Measurements from ENCODE around the gene SLC38A11. TPM values are rescaled to one million over a fixed set of nuclear protein-coding genes. Genes with fewer than 3 reads are reported as not detected.

Gene SLC38A11
- polyA plus RNA-seq, 1 of the 3 experiments (the other 2 are of a cell fraction), result not detected

DNA sequence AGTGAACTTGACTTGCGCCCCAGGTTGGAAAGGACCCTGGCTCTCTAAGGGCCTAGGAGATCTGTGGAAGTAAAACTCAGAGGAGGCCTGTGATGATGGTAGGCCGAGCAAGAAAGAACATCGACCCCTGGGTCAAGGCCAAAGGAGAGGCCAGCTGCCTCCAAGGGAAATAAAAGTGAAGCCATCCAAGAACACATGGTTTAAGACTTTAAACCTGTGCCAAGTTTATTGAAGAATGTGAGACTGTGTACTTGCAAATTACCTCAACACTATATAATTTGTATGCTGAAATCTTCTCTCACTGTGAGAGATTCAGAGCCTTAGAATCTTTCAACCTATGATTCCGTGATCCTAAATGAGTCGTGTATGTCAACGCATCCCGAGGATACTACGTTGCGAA, 73.0 kb downstream of the SLC38A11 start (continued):
- no peak for TF ChIP-seq POLR2AphosphoS5 (IDR thresholded peaks at IDR 0.05; ENCODE audit: low read depth, low read length)
- no peak for TF ChIP-seq NFIC (IDR thresholded peaks at IDR 0.05; ENCODE audit: borderline replicate concordance)
- no peak for TF ChIP-seq NRF1 (IDR thresholded peaks at IDR 0.05; ENCODE audit: low read depth, low read length)
- no peak for TF ChIP-seq GATA2 (CRISPR knock-in tag; IDR thresholded peaks at IDR 0.05)

DNA sequence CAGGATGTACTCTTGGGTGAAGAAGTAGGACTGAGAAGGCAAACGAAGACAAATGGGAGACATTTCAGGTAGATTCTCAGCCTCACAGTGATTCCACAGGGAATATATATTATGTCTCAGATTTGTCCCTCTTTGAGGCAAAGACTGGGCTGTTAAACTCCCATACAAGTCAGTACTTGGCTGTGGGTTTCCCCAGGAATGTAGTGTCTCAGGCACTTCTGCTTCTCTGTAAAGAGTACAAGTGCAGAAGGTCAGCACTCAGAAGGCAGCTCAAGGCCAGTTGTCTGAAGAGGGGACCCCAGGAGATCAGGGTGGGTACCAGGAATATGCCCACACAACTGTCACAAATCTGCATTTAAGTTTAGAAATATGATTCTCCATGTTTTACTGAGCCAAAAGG, 73.8 kb downstream of the SLC38A11 start:
- no peak overlapping the region for H3K4me2 ChIP-seq
- no peak overlapping the region for H3K9ac ChIP-seq
- no peaks in the 10 kb centered on the region for H4K20me1 ChIP-seq (ENCODE audit: insufficient read depth)
- H3K27ac ChIP-seq (ENCODE audit: low read depth in 2 of 2, low read length in 1 of 2), result no peak overlapping the region
- WGBS (ENCODE audit: low lambda C conversion rate), result 80% methylated on average over 1 of the region's 1 CpG
- ChIA-PET POLR2A (no interaction called here), CTCF (interaction anchor here (1.1 to 1.7 kb wide), 5 partner anchors 9 to 40 kb away, joined by 4 to 6 read pairs (median 4); partner anchors contain the start of gene COBLL1)
- H3K79me2 ChIP-seq (ENCODE audit: insufficient read depth), result no peaks in the 10 kb centered on the region
- H3K9me3 ChIP-seq, result no peaks in the 10 kb centered on the region
- TF ChIP-seq, protein P1, sequence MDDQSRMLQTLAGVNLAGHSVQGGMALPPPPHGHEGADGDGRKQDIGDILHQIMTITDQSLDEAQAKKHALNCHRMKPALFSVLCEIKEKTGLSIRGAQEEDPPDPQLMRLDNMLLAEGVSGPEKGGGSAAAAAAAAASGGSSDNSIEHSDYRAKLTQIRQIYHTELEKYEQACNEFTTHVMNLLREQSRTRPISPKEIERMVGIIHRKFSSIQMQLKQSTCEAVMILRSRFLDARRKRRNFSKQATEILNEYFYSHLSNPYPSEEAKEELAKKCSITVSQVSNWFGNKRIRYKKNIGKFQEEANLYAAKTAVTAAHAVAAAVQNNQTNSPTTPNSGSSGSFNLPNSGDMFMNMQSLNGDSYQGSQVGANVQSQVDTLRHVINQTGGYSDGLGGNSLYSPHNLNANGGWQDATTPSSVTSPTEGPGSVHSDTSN (IDR thresholded peaks at IDR 0.05), result no peak
- TF ChIP-seq GATA2 (CRISPR knock-in tag; IDR thresholded peaks at IDR 0.05) (no peak), MXI1 (IDR thresholded peaks at IDR 0.05; ENCODE audit: low read depth, low read length) (no peak), ELF1 (IDR thresholded peaks at IDR 0.05) (no peak), EZH2phosphoT487 (IDR thresholded peaks at IDR 0.05; ENCODE audit: borderline replicate concordance, low read depth) (no peak), MEF2A (IDR thresholded peaks at IDR 0.05; ENCODE audit: borderline replicate concordance, low read depth) (no peak), NFIC (IDR thresholded peaks at IDR 0.05; ENCODE audit: borderline replicate concordance) (no peak), EP300 (IDR thresholded peaks at IDR 0.05; ENCODE audit: borderline replicate concordance in 1 of 2, low read depth in 1 of 2, low read length in 1 of 2) (no peak)
- TF ChIP-seq, protein P2, sequence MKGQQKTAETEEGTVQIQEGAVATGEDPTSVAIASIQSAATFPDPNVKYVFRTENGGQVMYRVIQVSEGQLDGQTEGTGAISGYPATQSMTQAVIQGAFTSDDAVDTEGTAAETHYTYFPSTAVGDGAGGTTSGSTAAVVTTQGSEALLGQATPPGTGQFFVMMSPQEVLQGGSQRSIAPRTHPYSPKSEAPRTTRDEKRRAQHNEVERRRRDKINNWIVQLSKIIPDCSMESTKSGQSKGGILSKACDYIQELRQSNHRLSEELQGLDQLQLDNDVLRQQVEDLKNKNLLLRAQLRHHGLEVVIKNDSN (IDR thresholded peaks at IDR 0.05; ENCODE audit: borderline replicate concordance, low read depth), result no peak
- H3K27me3 ChIP-seq (ENCODE audit: insufficient read depth), result no peaks in the 10 kb centered on the region
- no peak overlapping the region for H2AFZ ChIP-seq (ENCODE audit: low read depth)
- no peaks in the 10 kb centered on the region for H3K9me2 ChIP-seq
- no peak overlapping the region for H3K4me3 ChIP-seq (ENCODE audit: low read depth in 2 of 2, low read length in 1 of 2)
- no peaks in the 10 kb centered on the region for H3F3A ChIP-seq (replicated peaks; ENCODE audit: insufficient read depth)
- no peaks in the 10 kb centered on the region for H3K36me3 ChIP-seq (replicated peaks in 1 of 2; ENCODE audit: control insufficient read depth in 1 of 2, insufficient read depth in 2 of 2, low read length in 1 of 2)
- no peaks in the 10 kb centered on the region for H3K4me1 ChIP-seq (ENCODE audit: control insufficient read depth in 1 of 2, insufficient read depth in 2 of 2, low read depth in 1 of 2, low read length in 1 of 2)
- DNase-seq, result no peak

DNA sequence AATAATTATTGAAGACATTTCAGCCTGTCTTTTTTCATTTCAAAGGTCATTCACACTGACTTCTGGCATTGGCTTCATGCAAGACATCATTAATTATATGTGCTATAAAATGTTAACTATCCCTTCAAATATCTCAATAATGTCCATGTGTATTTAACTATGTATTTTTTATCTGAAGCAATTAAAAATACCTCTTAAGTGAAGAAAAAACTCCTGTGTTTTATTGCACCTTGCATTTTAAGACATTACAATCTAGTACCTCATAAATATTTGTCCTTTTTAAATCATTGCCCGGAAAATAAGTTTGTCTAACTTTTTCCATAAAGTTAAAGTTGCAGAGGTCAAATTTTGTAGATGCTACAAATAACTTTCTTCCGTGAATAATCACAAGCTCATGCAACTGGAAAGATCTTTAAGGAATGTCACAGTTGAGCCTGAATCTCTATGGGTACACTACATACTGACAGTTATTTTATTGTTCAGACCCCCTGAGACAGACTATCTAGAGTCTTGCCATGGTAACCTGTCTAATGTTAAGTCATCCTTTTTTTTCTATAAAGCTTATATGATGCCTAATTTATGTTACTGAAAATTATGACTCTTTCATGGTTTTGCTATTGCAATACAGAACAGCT, 75.3 kb downstream of the SLC38A11 start:
- Histone ChIP-seq H3K27me3 (ENCODE audit: insufficient read depth) (no peaks in the 10 kb centered on the region), H3K9ac (no peak overlapping the region), H3K79me2 (ENCODE audit: insufficient read depth) (no peaks in the 10 kb centered on the region), H3K9me3 (no peaks in the 10 kb centered on the region), H3K4me3 (ENCODE audit: low read depth in 2 of 2, low read length in 1 of 2) (no peak overlapping the region), H3F3A (replicated peaks; ENCODE audit: insufficient read depth) (no peaks in the 10 kb centered on the region), H3K27ac (ENCODE audit: low read depth in 2 of 2, low read length in 1 of 2) (no peak overlapping the region), H3K4me2 (no peak overlapping the region), H3K36me3 (replicated peaks in 1 of 2; ENCODE audit: control insufficient read depth in 1 of 2, insufficient read depth in 2 of 2, low read length in 1 of 2) (no peaks in the 10 kb centered on the region), H3K9me2 (no peaks in the 10 kb centered on the region), H3K4me1 (ENCODE audit: control insufficient read depth in 1 of 2, insufficient read depth in 2 of 2, low read depth in 1 of 2, low read length in 1 of 2) (no peaks in the 10 kb centered on the region), H4K20me1 (ENCODE audit: insufficient read depth) (no peaks in the 10 kb centered on the region), H2AFZ (ENCODE audit: low read depth) (no peak overlapping the region)
- ChIA-PET POLR2A (no interaction called here), CTCF (interaction anchor here (1.4 to 1.7 kb wide), 3 partner anchors 11 to 38 kb away, joined by 4 read pairs; partner anchors contain the start of gene COBLL1)
- no peak for DNase-seq
- WGBS (ENCODE audit: low lambda C conversion rate), result 74% methylated on average over 2 of the region's 2 CpGs
- TF ChIP-seq, protein P3, sequence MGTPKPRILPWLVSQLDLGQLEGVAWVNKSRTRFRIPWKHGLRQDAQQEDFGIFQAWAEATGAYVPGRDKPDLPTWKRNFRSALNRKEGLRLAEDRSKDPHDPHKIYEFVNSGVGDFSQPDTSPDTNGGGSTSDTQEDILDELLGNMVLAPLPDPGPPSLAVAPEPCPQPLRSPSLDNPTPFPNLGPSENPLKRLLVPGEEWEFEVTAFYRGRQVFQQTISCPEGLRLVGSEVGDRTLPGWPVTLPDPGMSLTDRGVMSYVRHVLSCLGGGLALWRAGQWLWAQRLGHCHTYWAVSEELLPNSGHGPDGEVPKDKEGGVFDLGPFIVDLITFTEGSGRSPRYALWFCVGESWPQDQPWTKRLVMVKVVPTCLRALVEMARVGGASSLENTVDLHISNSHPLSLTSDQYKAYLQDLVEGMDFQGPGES (IDR thresholded peaks at IDR 0.05; ENCODE audit: low read depth, low read length), result no peak
- TF ChIP-seq, protein P4, sequence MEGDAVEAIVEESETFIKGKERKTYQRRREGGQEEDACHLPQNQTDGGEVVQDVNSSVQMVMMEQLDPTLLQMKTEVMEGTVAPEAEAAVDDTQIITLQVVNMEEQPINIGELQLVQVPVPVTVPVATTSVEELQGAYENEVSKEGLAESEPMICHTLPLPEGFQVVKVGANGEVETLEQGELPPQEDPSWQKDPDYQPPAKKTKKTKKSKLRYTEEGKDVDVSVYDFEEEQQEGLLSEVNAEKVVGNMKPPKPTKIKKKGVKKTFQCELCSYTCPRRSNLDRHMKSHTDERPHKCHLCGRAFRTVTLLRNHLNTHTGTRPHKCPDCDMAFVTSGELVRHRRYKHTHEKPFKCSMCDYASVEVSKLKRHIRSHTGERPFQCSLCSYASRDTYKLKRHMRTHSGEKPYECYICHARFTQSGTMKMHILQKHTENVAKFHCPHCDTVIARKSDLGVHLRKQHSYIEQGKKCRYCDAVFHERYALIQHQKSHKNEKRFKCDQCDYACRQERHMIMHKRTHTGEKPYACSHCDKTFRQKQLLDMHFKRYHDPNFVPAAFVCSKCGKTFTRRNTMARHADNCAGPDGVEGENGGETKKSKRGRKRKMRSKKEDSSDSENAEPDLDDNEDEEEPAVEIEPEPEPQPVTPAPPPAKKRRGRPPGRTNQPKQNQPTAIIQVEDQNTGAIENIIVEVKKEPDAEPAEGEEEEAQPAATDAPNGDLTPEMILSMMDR (IDR thresholded peaks at IDR 0.05), result no peak
- TF ChIP-seq, protein P5, sequence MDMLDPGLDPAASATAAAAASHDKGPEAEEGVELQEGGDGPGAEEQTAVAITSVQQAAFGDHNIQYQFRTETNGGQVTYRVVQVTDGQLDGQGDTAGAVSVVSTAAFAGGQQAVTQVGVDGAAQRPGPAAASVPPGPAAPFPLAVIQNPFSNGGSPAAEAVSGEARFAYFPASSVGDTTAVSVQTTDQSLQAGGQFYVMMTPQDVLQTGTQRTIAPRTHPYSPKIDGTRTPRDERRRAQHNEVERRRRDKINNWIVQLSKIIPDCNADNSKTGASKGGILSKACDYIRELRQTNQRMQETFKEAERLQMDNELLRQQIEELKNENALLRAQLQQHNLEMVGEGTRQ (IDR thresholded peaks at IDR 0.05; ENCODE audit: borderline replicate concordance, low read depth, low read length), result no peak
- TF ChIP-seq EP300 (IDR thresholded peaks at IDR 0.05; ENCODE audit: borderline replicate concordance in 1 of 2, low read depth in 1 of 2, low read length in 1 of 2) (no peak), RCOR1 (IDR thresholded peaks at IDR 0.05; ENCODE audit: low read length) (no peak), RXRA (IDR thresholded peaks at IDR 0.05; ENCODE audit: borderline replicate concordance, low read depth) (no peak)
- TF ChIP-seq, protein P2 (IDR thresholded peaks at IDR 0.05; ENCODE audit: borderline replicate concordance, low read depth), result no peak
- TF ChIP-seq, protein P1 (IDR thresholded peaks at IDR 0.05), result no peak

All from SK-N-SH (cell line).